ENCODE data around the gene KLHL4.
"Not testable (repeated sequence)": the region's sequence is repeated elsewhere in the genome, so short reads cannot be mapped to it uniquely, and the experiment has no call there.

The KLHL4 gene

GRCh38 chrX:87517571-87518141 is at the start of gene KLHL4:
KLHL4 (plus strand) TSS chrX:87517802; CDS start chrX:87517894, 92 bp downstream.
- no peak for DNase-seq

GRCh38 chrX:87468941-87469340 is 48.7 kb upstream of the KLHL4 start:
- DNase-seq: no peak

- no peak for DNase-seq
Observed at GRCh38 chrX:87475793-87476192, 41.8 kb upstream of the KLHL4 start.

- not testable (repeated sequence) for DNase-seq
Observed at GRCh38 chrX:87478703-87479102, 38.9 kb upstream of the KLHL4 start.

GRCh38 chrX:87489071-87489470 is 28.5 kb upstream of the KLHL4 start:
- DNase-seq: no peak

- no peak for DNase-seq
Observed at GRCh38 chrX:87515836-87516235, 1.8 kb upstream of the KLHL4 start.

GRCh38 chrX:87516717-87517121 is 883 bp upstream of the KLHL4 start:
- DNase-seq: no peak

- no peak for DNase-seq
Observed at GRCh38 chrX:87518504-87518903, 902 bp downstream of the KLHL4 start.

- no peak for DNase-seq
Observed at GRCh38 chrX:87525771-87526229, 8.2 kb downstream of the KLHL4 start.

- DNase-seq: no peak
Observed at GRCh38 chrX:87526281-87526680, 8.7 kb downstream of the KLHL4 start.

GRCh38 chrX:87528487-87528886 is 10.9 kb downstream of the KLHL4 start:
- no peak for DNase-seq

GRCh38 chrX:87571964-87572363 is 54.4 kb downstream of the KLHL4 start:
- DNase-seq: no peak

GRCh38 chrX:87572901-87573300 is 55.3 kb downstream of the KLHL4 start:
- DNase-seq: no peak

- no peak for DNase-seq
Observed at GRCh38 chrX:87578978-87579377, 61.4 kb downstream of the KLHL4 start.

- no peak for DNase-seq
Observed at GRCh38 chrX:87580862-87581261, 63.3 kb downstream of the KLHL4 start.

GRCh38 chrX:87582453-87582852 is 64.9 kb downstream of the KLHL4 start:
- no peak for DNase-seq

GRCh38 chrX:87583679-87584078 is 66.1 kb downstream of the KLHL4 start:
- DNase-seq: no peak

GRCh38 chrX:87616371-87616770 is 98.8 kb downstream of the KLHL4 start:
- DNase-seq: no peak

GRCh38 chrX:87621697-87622096 is 104.1 kb downstream of the KLHL4 start:
- DNase-seq: no peak

GRCh38 chrX:87626996-87627395 is 109.4 kb downstream of the KLHL4 start:
- DNase-seq: no peak

GRCh38 chrX:87634361-87634760 is 116.8 kb downstream of the KLHL4 start:
- DNase-seq: no peak

GRCh38 chrX:87636533-87636932 is 118.9 kb downstream of the KLHL4 start:
- no peak for DNase-seq

- DNase-seq: not testable (repeated sequence)
Observed at GRCh38 chrX:87641439-87641838, 123.8 kb downstream of the KLHL4 start.

- no peak for DNase-seq
Observed at GRCh38 chrX:87661761-87662160, 144.2 kb downstream of the KLHL4 start.

- no peak for DNase-seq
Observed at GRCh38 chrX:87663421-87663820, 145.8 kb downstream of the KLHL4 start.

Data from GF-D8 (cell line).